ENCODE measurements around the gene MGST2. TPM values are rescaled to one million over a fixed set of nuclear protein-coding genes. Genes with fewer than 3 reads are reported as not detected.

Gene MGST2
- total and polyA plus RNA-seq, 8 donors = 7.6 to 271 (median 47.3) TPM

- Histone ChIP-seq H3K4me1 (peaks cover 3 to 25% (median 15%) of the 10 kb centered on the region in 4 donors), H3K27me3 (no peaks in the 10 kb centered on the region), H3K36me3 (peaks cover 0 to 26% (median 21%) of the 10 kb centered on the region in 4 donors), H3K9me3 (no peaks in the 10 kb centered on the region), H3K27ac (no peak overlapping the region), H3K4me3 (no peak overlapping the region)
- no peak for TF ChIP-seq POLR2AphosphoS5 (IDR thresholded peaks at IDR 0.05)
- TF ChIP-seq EP300 (IDR thresholded peaks at IDR 0.05) = no peak
- no peak for TF ChIP-seq POLR2A (IDR thresholded peaks at IDR 0.05)
- no peak for TF ChIP-seq CTCF (IDR thresholded peaks at IDR 0.05)
- 81 to 95% (median 92%) methylated on average over 4 of the region's 4 CpGs for WGBS, 5 donors
- no peak for DNase-seq
- intact Hi-C loops (cut with DNase I; ENCODE audit: low total_unique reads) = no loop called here
These were observed 7.1 kb downstream of the MGST2 start for GRCh38 chr4:139672732-139673131.

GRCh38 chr4:139674875-139675550 lies 9.4 kb downstream of the MGST2 start:
- Histone ChIP-seq H3K4me1 (peaks cover 0 to 10% (median 3%) of the 10 kb centered on the region in 4 donors), H3K36me3 (peaks cover 0 to 48% (median 37%) of the 10 kb centered on the region in 4 donors), H3K27ac (peak overlapping the region in 1 of 5 donors; percentile 14), H3K27me3 (no peaks in the 10 kb centered on the region), H3K9me3 (no peaks in the 10 kb centered on the region), H3K4me3 (no peak overlapping the region)
- WGBS, 5 donors = 81 to 91% (median 84%) methylated on average over 10 of the region's 10 CpGs
- intact Hi-C loops (cut with DNase I; ENCODE audit: low total_unique reads) = no loop called here
- TF ChIP-seq POLR2AphosphoS5 (IDR thresholded peaks at IDR 0.05) (no peak), CTCF (IDR thresholded peaks at IDR 0.05) (no peak), EP300 (IDR thresholded peaks at IDR 0.05) (no peak), POLR2A (IDR thresholded peaks at IDR 0.05) (no peak)
- no peak for DNase-seq

DNA sequence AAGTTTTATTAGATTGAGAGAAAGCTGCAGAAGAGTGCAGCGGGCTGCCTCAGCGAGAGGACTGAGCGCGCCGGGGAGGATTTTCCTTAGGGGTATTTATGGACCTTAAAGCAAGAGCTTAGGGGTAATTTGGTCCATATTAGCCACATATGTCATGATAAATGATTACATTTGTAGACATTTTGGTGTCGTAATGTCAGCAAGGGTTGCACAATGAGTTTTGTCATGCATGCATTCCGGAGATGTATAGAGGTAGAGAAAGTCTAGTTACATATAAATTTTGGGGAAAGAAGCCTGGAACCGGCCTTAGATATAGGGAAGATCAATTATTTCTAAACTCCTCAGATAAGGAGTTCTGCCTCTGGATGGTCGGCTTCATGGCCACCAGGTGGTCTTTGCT lies 10.0 kb downstream of the MGST2 start:
- no peaks in the 10 kb centered on the region for H3K9me3 ChIP-seq
- H3K36me3 ChIP-seq = peaks cover 0 to 54% (median 40%) of the 10 kb centered on the region in 4 donors
- H3K4me1 ChIP-seq = peaks cover 0 to 10% (median 5%) of the 10 kb centered on the region in 4 donors
- H3K27me3 ChIP-seq = no peaks in the 10 kb centered on the region
- intact Hi-C loops (cut with DNase I; ENCODE audit: low total_unique reads) = no loop called here
- H3K4me3 ChIP-seq = no peak overlapping the region
- no peak overlapping the region for H3K27ac ChIP-seq
- DNase-seq = no peak
- WGBS, 5 donors = 89 to 96% (median 94%) methylated on average over 9 of the region's 9 CpGs
- TF ChIP-seq EP300 (IDR thresholded peaks at IDR 0.05) (no peak), POLR2AphosphoS5 (IDR thresholded peaks at IDR 0.05) (no peak), POLR2A (IDR thresholded peaks at IDR 0.05) (no peak), CTCF (IDR thresholded peaks at IDR 0.05) (no peak)

DNA sequence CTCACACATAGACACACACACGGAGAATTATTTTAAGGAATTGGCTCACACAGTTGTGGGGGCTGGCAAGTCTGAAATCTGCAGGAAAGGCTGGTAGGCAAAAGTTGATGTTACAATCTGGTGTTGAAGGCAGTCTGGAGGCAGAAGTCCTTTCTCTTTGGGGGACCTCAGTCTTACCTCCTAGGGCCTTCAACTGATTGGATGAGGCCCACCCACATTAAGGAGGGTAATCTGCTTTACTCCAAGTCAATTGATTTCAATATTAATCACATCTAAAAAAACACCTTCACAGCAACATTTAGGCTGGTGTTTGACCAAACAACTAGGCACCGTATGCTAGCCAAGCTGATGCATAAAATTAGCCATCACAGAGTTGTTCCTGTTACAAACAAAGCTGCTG lies 10.7 kb downstream of the MGST2 start:
- no peak overlapping the region for H3K27ac ChIP-seq
- peaks cover 0 to 55% (median 42%) of the 10 kb centered on the region in 4 donors for H3K36me3 ChIP-seq
- WGBS, 5 donors = 81 to 94% (median 84%) methylated on average over 2 of the region's 2 CpGs
- H3K27me3 ChIP-seq = no peaks in the 10 kb centered on the region
- no peaks in the 10 kb centered on the region for H3K9me3 ChIP-seq
- DNase-seq = no peak
- H3K4me1 ChIP-seq = peaks cover 0 to 10% (median 5%) of the 10 kb centered on the region in 4 donors
- H3K4me3 ChIP-seq = no peak overlapping the region
- intact Hi-C loops (cut with DNase I; ENCODE audit: low total_unique reads) = no loop called here
- TF ChIP-seq POLR2A (IDR thresholded peaks at IDR 0.05) (no peak), EP300 (IDR thresholded peaks at IDR 0.05) (no peak), POLR2AphosphoS5 (IDR thresholded peaks at IDR 0.05) (no peak), CTCF (IDR thresholded peaks at IDR 0.05) (no peak)

Data from stomach (tissue), 9 donors.